Endothelial cell of umbilical vein (primary cell): ENCODE measurements around the gene NLGN1. TPM values are rescaled to one million over a fixed set of nuclear protein-coding genes. Genes with fewer than 3 reads are reported as not detected.

Experiments
- BruUV-seq: library from RNA; stranded (reverse); fragments of 400-500 nt; replicated peaks from 2 replicates; lab custom pipeline; 2021; lab: Mats Ljungman, UMichigan
- CTCF ChIA-PET: fragments of 300-600, 350-600 bp; sonication (Branson Sonifier 250); formaldehyde crosslinking; loops from one replicate; lab custom pipeline; 2021; ENCODE audit warnings: antibody characterized with exemption, inconsistent platforms; lab: Charles Lee
- POLR2A ChIA-PET: fragments of 300-600, 350-600 bp; sonication (Branson Sonifier 250); formaldehyde crosslinking; loops from one replicate; lab custom pipeline; 2021; ENCODE audit warnings: antibody characterized with exemption, inconsistent platforms; lab: Charles Lee
- DNase-seq: peaks from one replicate; pipeline ENCODE4 v3.0.0-alpha.2; 2011; ENCODE audit warnings: low read depth, low spot score
- FAIRE-seq: peaks from 2 replicates; lab custom pipeline; 2011; peaks lifted over from hg19 to GRCh38; lab: Jason Lieb, UNC
- H2AFZ ChIP-seq: 2 replicates; pipeline ENCODE4 v1.6.0; 2012; ENCODE audit warnings: low read depth, low read length, control low read depth, inconsistent platforms
- H3K27ac ChIP-seq: 2 replicates; pipeline ENCODE4 v1.5.1; 2011; ENCODE audit warnings: low read depth, mild to moderate bottlenecking, control low read depth, low read length, moderate library complexity; ENCODE audit not compliant: insufficient read depth
- H3K27me3 ChIP-seq, 2 experiments: 2 replicates each; pipeline versions ENCODE4 v1.6.0 to v1.6.1; 2011; ENCODE audit warnings: low read length in 2 of 2, mixed read lengths in 1 of 2; ENCODE audit not compliant: control insufficient read depth in 2 of 2, insufficient read depth in 2 of 2
- H3K36me3 ChIP-seq, 2 experiments: 2 replicates in 1 of 2; 3 replicates in 1 of 2; pipeline ENCODE4 v1.5.1; 2011; ENCODE audit warnings: low read length in 2 of 2, mild to moderate bottlenecking in 1 of 2, moderate library complexity in 1 of 2; ENCODE audit not compliant: control insufficient read depth in 2 of 2, insufficient read depth in 2 of 2; ENCODE audit errors: extremely low read depth in 1 of 2
- H3K4me1 ChIP-seq: 3 replicates; pipeline ENCODE4 v1.5.1; 2011; ENCODE audit warnings: mild to moderate bottlenecking, low read length; ENCODE audit not compliant: control insufficient read depth, insufficient read depth; ENCODE audit errors: extremely low read depth
- H3K4me2 ChIP-seq: 2 replicates; pipeline ENCODE4 v1.6.1; 2011; ENCODE audit warnings: low read length, control low read depth, mixed read lengths; ENCODE audit not compliant: insufficient read depth
- H3K4me3 ChIP-seq, 3 experiments: fragments of 200-600 bp in 1 of 3; sonication (generic), shearing (Covaris generic) in 1 of 3; replicated peaks in 1 of 3; 2 replicates each; pipeline ENCODE4 v1.5.1; 2011 to 2016; ENCODE audit warnings: control low read depth in 3 of 3, low read length in 3 of 3, mild to moderate bottlenecking in 2 of 3, inconsistent platforms in 1 of 3, low read depth in 1 of 3, moderate library complexity in 1 of 3; ENCODE audit not compliant: insufficient read depth in 1 of 3
- H3K79me2 ChIP-seq: 2 replicates; pipeline ENCODE4 v1.6.0; 2012; ENCODE audit warnings: low read length, inconsistent platforms; ENCODE audit not compliant: control insufficient read depth, insufficient read depth
- H3K9ac ChIP-seq: replicated peaks from 2 replicates; pipeline ENCODE3; 2011; ENCODE audit warnings: low read length, control low read depth; ENCODE audit not compliant: insufficient read depth; ENCODE audit errors: extremely low read depth
- H3K9me1 ChIP-seq: replicated peaks from 3 replicates; pipeline ENCODE4 v1.6.0; 2011; ENCODE audit warnings: mild to moderate bottlenecking, low read length; ENCODE audit not compliant: control insufficient read depth, insufficient read depth; ENCODE audit errors: extremely low read depth
- H3K9me3 ChIP-seq: replicated peaks from 2 replicates; pipeline ENCODE4 v1.5.1; 2012; ENCODE audit warnings: low read length, inconsistent platforms; ENCODE audit not compliant: control insufficient read depth, insufficient read depth
- H4K20me1 ChIP-seq: replicated peaks from 2 replicates; pipeline ENCODE3; 2011; ENCODE audit warnings: mild to moderate bottlenecking, low read length; ENCODE audit not compliant: control insufficient read depth, insufficient read depth; ENCODE audit errors: extremely low read depth
- CTCF ChIP-seq, 2 donors: IDR thresholded peaks; 1 replicate in 1 of 2; 2 replicates in 1 of 2; pipeline ENCODE4 v1.5.1; 2011; ENCODE audit warnings: low read length in 2 of 2, mild to moderate bottlenecking in 2 of 2, moderate library complexity in 2 of 2, control low read depth in 1 of 2, inconsistent platforms in 1 of 2, low read depth in 1 of 2; ENCODE audit not compliant: insufficient read depth in 1 of 2; ENCODE audit errors: extremely low read depth in 1 of 2
- EZH2 ChIP-seq: IDR thresholded peaks from 2 replicates; pipeline ENCODE4 v1.6.1; 2012; ENCODE audit warnings: borderline replicate concordance, low read depth, mild to moderate bottlenecking, moderate library complexity, low read length, inconsistent platforms; ENCODE audit not compliant: severe bottlenecking
- FOS ChIP-seq: IDR thresholded peaks from 2 replicates; pipeline ENCODE4 v1.6.1; 2011; ENCODE audit warnings: mild to moderate bottlenecking, low read length, moderate library complexity, borderline replicate concordance; ENCODE audit not compliant: insufficient read depth
- GATA2 ChIP-seq: IDR thresholded peaks from 2 replicates; pipeline ENCODE4 v1.7.0; 2011; ENCODE audit warnings: low read depth, mild to moderate bottlenecking, moderate library complexity, mixed read lengths, low read length; ENCODE audit not compliant: insufficient read length, insufficient read depth
- JUN ChIP-seq: IDR thresholded peaks from 2 replicates; pipeline ENCODE4 v1.6.1; 2011; ENCODE audit warnings: borderline replicate concordance, low read depth; ENCODE audit not compliant: insufficient read length, insufficient read depth
- MAX ChIP-seq: IDR thresholded peaks from 2 replicates; pipeline ENCODE4 v1.6.1; 2011; ENCODE audit not compliant: insufficient read depth, insufficient read length
- MYC ChIP-seq: IDR thresholded peaks from one replicate; pipeline ENCODE4 v1.6.1; 2011; ENCODE audit warnings: mild to moderate bottlenecking, low read depth, low read length
- POLR2A ChIP-seq: IDR thresholded peaks from 2 replicates; pipeline ENCODE4 v1.6.1; 2012; ENCODE audit warnings: low read depth, mild to moderate bottlenecking, control low read depth, low read length
- POLR2AphosphoS5 ChIP-seq: IDR thresholded peaks from 2 replicates; pipeline ENCODE4 v1.6.1; 2012; ENCODE audit warnings: low read depth, mild to moderate bottlenecking, control low read depth, low read length, moderate library complexity; ENCODE audit not compliant: insufficient read depth
- dilution Hi-C: fragments of 300-500 bp; cut with MboI; formaldehyde crosslinking; loops from one replicate; pipeline ENCODE4 v1.15.0; 2019; ENCODE audit warnings: low sequenced_read_pairs; ENCODE audit not compliant: extremely low pct_ligation_motif_present
- intact Hi-C: fragments of 100-400 bp; cut with micrococcal nuclease; formaldehyde crosslinking; loops from one replicate; pipeline ENCODE4 v1.10.0; 2022
- polyA plus RNA-seq, 4 experiments: library from polyadenylated mRNA; depleted of rRNA in 3 of 4; stranded (reverse) in 3 of 4; unstranded in 1 of 4; fragments of >200 nt; gene quantifications; 2 replicates each; pipeline versions ENCODE4 v1.2.1 to v1.2.3, GENCODE V29; 2011 to 2012; ENCODE audit warnings: missing spikeins in 1 of 4
- total RNA-seq: library from RNA; stranded (reverse); gene quantifications from 2 replicates; pipeline ENCODE4 v1.2.3, GENCODE V29; 2021

NLGN1 gene
- total and polyA plus RNA-seq, 2 donors (not counting 3 experiments of a cell fraction or from before 2014, with no cell fraction given), result 7.9 to 16.3 TPM

- CTCF ChIA-PET, result interaction anchor here (1.4 to 1.5 kb wide), 3 partner anchors 10 to 26 kb away, joined by 4 to 6 read pairs (median 4); no protein-coding TSS in a partner anchor
- Histone ChIP-seq H3K9ac (no peak overlapping the region), H3K4me2 (no peak overlapping the region), H2AFZ (no peak overlapping the region), H3K9me3 (no peaks in the 10 kb centered on the region), H3K4me1 (no peaks in the 10 kb centered on the region), H3K27me3 (no peaks in the 10 kb centered on the region), H3K9me1 (no peaks in the 10 kb centered on the region), H3K79me2 (no peaks in the 10 kb centered on the region), H4K20me1 (no peaks in the 10 kb centered on the region), H3K36me3 (no peaks in the 10 kb centered on the region), H3K27ac (no peak overlapping the region), H3K4me3 (no peak overlapping the region)
- BruUV-seq, result no TSS peak
- no peak for FAIRE-seq
- intact Hi-C loops (no loop called here), dilution Hi-C loops (no loop called here)
- POLR2A ChIA-PET, result no interaction called here
- no peak for DNase-seq
- TF ChIP-seq CTCF (IDR thresholded peaks at IDR 0.05; ENCODE audit: extremely low read depth in 1 of 2, insufficient read depth in 1 of 2, low read depth in 1 of 2, low read length in 2 of 2), result no peak
- TF ChIP-seq GATA2, result no peak
- no peak for TF ChIP-seq FOS
- no peak for TF ChIP-seq POLR2AphosphoS5
- no peak for TF ChIP-seq EZH2
- TF ChIP-seq MYC, result no peak
- TF ChIP-seq JUN, result no peak
- no peak for TF ChIP-seq MAX
- TF ChIP-seq POLR2A, result no peak
These were observed 287.9 kb downstream of the NLGN1 start for GRCh38 chr3:173685456-173685855.
